DMS79 (cell line): Measurements from ENCODE around the gene TTC7B.

Experiments used
- DNase-seq: peaks from one replicate; lab custom pipeline; 2025; lab: John Stamatoyannopoulos, UW

TTC7B gene

GRCh38 chr14:90645842-90646443 lies 170.3 kb downstream of the TTC7B start:
- DNase-seq: peak; percentile 45

GRCh38 chr14:90644882-90645281 lies 171.3 kb downstream of the TTC7B start:
- DNase-seq: no peak

GRCh38 chr14:90643982-90644670 lies 172.1 kb downstream of the TTC7B start:
- no peak for DNase-seq

DNA sequence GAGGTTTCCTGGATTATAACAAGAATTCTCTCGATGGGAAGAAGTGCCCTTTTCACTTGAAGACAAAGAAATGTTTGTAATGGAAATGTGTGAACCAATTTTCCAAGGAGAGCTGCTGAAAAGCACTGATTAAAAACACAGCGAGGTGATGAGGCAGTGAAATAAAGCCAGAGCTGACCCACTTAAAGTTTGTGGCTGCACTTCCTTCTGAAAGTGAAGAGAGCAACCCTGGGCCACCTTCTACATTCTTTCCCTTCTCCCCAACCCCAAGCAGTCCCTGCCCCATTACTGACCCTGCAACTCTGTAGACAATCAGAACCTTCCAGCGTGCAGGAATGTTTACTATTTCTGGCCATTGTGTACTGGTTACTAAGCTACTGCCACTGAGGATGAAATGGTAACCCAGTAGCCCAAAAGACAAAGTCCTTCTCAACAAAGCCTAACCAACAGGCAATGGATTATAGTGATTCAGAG lies 173.9 kb downstream of the TTC7B start:
- DNase-seq: no peak

DNA sequence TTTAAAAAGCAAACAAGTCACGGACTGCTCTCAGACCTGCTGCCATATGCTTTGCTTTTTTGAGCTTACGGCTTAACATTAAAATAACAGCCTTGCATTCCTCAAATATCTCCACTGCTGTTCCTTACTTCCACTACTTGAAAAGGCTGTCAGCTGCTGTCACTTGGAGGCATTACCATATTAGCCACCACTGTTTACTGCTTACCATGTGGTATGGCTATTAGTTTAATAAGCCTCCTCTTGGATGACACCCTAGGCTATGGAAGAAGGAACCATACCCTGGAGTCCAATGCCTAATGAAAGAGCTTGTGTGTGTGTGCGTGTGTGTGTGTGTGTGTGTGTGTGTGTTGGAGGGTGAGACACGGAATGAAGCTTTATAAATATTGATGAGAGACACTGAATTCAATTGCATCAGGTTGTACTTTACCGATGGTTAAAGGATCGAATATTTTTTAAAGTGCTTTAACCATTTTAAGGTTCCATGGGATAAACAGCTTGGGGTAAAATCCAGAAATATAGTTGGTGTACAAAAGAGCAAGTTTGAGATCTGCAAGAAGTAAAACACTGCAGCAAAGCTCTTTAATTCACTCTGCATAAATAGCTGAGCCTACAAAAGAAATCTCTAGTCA lies 174.5 kb downstream of the TTC7B start:
- DNase-seq: no peak

DNA sequence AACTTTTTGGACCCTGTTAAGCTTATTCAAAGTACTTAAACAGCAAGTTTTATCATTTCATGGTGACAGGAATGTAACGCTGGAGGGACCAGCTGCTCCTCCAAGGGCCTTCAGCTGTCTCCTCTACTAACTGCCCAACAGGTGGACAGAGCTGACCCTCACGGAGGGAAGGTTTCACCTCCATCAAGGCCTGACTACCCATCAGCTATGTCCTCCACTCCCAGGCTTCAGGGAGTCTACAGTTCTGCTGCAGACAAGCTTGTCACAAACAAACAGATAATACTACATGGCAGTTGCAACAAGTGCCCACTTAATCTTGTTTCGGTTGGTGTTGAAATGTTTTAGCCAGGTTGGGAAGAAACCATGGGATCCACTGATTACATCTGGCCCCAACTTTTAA lies 175.1 kb downstream of the TTC7B start:
- no peak for DNase-seq

DNA sequence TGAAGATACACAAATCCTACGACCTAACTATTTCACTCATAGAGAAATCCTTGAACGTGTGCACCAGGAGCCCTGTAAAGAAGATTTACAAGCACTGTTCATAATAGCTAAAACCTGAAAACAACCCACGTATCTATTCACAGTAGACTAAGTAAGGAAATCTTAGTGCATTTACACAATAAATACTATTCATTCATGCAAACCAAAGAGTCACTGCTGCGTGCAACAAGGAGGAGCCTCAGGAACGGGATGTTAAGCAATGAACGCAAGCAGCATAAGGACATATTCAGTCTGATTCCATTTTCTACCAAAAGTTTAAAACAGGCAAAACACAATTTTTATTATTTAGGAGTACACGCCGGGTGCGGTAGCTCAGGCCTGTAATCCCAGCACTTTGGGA lies 176.6 kb downstream of the TTC7B start:
- DNase-seq: no peak

DNA sequence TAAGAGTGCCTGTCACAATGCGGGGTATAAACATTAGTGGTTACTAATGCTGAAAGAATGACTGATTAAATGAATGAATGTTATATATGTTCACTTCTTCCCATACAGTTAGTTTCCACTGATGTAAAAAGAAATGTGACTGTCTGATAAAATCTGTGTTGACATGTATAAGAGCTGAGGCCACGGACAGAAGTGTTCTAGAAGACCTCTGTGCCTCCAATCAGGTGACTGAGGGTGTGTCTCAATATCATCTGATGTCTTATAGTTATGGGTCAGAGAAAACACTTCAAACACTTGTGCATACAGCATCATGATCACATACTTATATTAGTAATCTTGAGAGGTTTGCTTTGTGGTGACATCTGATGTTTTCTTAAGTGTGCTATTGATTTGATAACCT lies 183.4 kb downstream of the TTC7B start:
- DNase-seq: peak; percentile 23

DNA sequence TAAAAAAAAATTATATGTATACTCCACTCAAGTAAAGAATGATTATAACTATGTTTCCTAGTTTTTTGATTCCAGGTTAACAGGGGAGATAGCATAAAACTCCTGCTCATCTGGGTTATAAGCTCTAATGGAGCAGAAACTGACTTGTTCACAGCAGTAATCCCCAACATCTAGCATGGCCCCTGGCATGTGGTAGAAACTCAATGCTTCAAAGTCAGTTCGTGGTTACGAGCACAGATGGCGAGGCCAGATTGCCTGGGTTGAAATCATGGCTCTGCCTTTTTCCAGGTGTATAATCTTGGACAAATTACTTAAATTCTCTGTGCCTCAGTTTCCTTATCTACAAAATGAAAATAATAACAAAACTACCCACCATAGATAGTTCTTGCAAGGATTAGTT lies 183.8 kb downstream of the TTC7B start:
- peak; percentile 10 for DNase-seq

DNA sequence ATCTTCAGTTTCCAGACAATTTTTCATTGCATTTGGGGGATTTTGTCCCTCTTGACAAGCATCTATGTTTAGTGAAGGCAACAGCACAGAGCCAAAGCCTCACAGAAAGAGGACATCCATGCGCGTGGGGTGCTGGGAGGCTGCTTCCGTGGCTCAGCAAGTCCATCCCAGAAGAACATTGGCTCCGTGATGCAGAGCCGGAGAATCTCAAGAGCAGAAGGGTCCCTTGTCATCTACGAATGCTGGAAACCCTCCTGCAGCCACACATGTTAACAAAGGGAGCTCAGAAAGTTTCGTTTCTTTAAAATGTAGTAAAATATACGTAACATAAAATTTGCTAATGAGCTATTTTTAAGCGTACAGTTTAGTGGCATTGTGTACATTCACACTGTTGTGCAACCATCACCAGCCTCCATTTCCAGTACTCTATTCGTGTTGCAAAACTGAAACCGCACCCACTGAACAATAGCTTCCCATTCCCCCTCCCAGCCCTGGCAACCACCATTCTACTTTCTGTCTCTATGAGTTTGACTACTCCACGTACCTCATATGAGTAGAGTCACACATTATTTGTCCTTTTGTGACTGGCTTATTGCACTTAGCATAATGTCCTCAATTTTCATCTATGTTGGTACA lies 185.9 kb downstream of the TTC7B start:
- no peak for DNase-seq

DNA sequence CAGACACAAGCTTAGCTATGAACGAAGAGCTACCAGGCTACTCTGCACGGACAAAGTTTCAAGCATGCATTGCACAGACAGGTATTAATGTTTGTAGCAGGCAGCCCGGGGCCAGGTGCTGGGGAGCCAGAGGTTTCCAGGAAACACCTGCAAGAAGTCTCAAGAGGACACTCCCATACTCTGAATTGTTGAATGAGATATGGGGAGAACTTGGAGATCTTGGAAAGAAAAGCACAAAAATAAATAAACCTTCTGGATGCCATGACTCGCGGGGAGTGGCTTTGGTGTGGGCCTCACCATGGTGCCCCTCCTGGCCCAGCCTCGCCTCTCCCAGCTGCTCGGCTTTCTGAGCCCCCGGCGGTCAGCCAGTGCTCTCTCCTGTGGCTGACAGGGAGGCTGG lies 186.8 kb downstream of the TTC7B start:
- peak; percentile 84 for DNase-seq

GRCh38 chr14:90628825-90629224 lies 187.4 kb downstream of the TTC7B start:
- no peak for DNase-seq

- no peak for DNase-seq
These were observed 188.8 kb downstream of the TTC7B start for GRCh38 chr14:90627478-90627877.

DNA sequence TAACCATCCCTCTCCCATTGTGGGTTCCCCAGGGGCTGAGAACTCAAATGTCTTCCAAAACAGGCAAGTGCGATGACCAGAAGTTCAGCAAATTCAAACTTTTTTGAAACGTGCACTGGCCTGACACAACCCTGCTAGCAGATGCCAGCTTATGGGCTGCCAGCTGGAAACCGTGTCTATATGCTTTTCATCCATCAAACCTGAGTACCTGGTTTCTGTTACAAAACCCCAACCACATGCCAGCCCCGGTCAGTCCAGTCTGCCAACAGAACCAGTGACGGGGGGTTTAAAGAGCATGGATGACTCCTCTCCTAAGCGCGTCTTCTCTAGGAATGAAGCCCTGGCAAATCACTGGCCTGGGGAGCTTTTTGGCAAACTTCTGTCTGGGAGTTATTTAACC lies 189.7 kb downstream of the TTC7B start:
- DNase-seq: no peak

DNA sequence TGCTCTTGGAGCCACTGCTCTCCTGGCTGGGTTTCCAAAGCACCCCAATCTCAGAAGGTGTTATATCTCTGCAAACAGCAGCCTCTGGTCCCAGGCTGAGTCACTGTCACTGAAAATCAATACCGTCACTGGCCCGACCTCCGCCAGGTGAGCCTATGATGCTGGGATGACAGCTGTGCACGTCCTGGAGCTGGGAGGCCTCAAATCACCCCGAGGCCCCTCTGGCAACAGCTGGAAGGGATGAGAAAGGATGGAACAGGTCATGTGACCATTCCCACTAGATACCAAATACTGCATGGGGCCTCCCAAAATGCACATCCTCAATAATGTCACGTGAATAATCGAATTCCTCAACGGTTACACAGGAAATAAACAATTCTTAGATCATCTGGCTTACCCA lies 190.8 kb downstream of the TTC7B start:
- no peak for DNase-seq

DNA sequence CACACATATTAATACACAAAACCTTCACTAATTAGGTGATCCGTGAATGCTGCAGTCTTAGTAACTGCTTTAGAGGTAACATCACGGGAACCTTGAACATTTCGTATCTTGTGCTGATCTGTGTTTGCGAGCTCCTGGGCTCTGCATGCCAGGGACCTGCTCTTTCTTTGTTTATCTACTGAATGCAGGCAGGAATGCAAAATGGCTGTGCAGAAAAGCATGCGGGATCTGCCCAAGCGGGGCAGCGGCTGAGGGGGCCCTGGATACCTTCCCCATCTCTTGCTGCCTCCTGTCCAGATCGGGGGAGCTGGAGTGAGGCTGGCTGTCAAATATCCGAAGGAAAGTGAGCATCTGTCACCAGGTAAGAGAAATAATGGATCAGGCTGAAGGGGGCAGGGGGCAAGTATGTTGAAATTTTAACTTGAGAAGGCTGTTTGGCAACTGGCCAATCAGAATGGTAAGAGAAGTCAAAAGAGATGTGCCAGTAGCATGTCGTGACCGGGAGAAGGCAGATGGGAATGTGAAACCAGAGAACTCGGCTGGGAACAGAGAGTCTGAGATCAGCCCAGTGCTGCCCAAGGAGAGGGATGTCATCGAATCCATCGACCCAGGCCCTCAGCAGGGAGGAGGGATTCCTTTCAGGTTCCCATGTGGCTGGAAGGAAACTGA lies 191.4 kb downstream of the TTC7B start:
- peak; percentile 42 for DNase-seq

DNA sequence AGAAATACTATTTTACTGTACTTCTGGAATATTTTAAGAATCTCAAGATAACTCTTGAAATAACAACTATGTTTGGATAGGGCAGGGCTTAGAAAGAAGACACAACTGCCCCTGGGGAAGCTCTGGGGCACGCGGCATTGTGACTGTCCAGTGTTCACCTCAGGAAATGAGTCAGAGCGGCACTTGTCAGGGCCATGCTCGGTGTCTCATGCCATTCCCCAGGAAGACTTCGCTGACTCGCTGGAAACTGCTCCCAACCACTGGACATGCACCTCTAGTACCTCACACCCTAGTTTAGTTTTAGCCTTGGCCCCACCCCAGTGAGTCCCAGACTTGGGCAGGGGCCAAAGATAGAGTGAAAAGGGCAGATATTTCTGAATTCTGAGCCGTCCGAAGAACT lies 192.0 kb downstream of the TTC7B start:
- DNase-seq: no peak

DNA sequence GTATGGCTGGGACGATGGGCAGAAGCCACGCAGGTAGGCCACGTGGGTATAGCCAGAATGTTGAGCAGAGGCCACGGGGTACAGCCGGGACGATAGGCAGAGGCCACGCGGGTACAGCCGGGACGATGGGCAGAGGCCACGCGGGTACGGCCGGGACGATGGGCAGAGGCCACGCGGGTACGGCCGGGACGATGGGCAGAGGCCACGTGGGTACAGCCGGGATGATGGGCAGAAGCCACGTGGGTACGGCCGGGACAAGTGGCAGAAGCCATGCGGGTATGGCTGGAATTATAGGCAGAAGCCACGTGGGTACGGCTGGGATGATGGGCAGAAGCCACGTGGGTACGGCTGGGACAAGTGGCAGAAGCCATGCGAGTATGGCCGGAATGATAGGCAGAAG lies 195.0 kb downstream of the TTC7B start:
- no peak for DNase-seq

DNA sequence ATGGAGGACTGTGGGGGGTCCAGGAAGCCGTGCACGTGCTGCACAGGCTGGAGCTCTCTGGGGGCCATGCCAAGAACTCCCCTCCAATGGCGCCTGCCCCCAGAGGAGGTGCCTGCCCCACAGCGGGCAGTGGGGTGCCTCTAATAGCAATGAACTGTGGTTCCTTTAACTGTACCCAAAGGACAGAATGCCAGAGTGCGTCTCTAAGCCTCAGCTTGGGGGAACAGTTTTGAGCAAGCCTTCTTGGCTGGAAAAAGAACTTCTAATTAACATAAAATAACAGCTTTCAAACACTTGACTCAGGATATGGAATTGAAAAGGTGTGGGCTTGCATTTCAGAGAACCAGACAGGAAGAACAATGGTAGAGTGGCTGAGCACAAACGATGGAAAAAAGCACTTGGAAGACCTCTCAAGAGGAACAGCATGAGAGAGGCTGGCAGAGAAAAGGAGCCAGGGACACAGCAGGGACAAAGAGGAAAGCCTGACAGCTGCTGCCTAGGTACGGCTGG lies 195.6 kb downstream of the TTC7B start:
- DNase-seq: peak; percentile 99

DNA sequence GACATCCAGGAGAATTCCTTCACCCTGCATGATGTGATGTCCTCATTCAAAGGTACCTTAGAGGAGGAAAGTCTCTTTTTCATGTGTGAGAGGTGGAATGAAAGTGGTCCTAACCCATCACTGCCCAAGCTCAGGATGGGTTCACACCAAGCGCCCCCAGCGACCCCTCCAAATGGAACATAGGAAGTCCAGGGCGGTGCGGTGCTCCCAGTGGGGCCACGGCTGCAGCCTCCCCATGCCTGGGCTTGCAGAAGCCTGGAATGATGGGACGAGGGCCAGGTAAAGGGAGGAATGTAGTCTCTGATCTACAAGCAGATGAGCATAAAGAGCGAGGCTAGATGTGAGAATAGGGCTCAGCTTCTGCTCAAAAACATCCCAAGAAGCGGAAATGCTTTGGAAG lies 196.3 kb downstream of the TTC7B start:
- DNase-seq: no peak

DNA sequence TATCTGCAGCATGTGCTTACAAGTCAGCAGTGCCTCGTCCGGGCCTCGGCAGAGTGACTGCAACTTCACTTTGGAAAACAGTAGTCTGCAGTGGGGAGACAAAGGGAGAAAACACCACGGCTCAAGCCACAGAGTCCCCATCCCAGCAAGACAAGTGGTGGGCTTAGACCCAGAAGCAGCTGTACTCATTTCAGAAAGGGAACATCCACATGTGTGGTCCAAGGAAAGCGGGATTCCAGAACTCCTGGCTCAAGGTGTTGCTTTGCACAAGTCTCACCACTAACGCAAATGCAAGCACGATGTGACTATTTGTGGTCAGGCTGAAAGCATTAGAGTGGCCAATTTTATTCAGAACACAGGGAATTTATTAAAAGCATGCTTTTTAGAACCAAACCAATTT lies 198.3 kb downstream of the TTC7B start:
- DNase-seq: no peak

- DNase-seq: no peak
These were observed 199.3 kb downstream of the TTC7B start for GRCh38 chr14:90616881-90617280.
